NOMO-1 treated with DMSO at 0.1 percent for 48 hours (cell line): ENCODE data around the gene ASB18.

Experiments used
- DNase-seq: peaks from one replicate; lab custom pipeline; 2025; ENCODE audit not compliant: unreplicated experiment; lab: John Stamatoyannopoulos, UW

ASB18 gene

GRCh38 chr2:236164925-236165841 is 99.0 kb downstream of the ASB18 start:
- no peak for DNase-seq

- DNase-seq, result no peak
These were observed 99.8 kb downstream of the ASB18 start for GRCh38 chr2:236164201-236164924.

- DNase-seq, result no peak
These were observed 100.6 kb downstream of the ASB18 start for GRCh38 chr2:236163471-236164200.

- DNase-seq, result no peak
These were observed 101.2 kb downstream of the ASB18 start for GRCh38 chr2:236162882-236163470.

- DNase-seq, result no peak
These were observed 102.0 kb downstream of the ASB18 start for GRCh38 chr2:236162031-236162845.

GRCh38 chr2:236161531-236161930 is 102.7 kb downstream of the ASB18 start:
- no peak for DNase-seq

GRCh38 chr2:236161082-236161462 is 103.1 kb downstream of the ASB18 start:
- DNase-seq, result no peak

- DNase-seq, result no peak
These were observed 103.7 kb downstream of the ASB18 start for GRCh38 chr2:236160366-236161081.

GRCh38 chr2:236159778-236160170 is 104.4 kb downstream of the ASB18 start:
- no peak for DNase-seq

GRCh38 chr2:236158969-236159777 is 105.0 kb downstream of the ASB18 start:
- DNase-seq, result no peak

- no peak for DNase-seq
These were observed 106.2 kb downstream of the ASB18 start for GRCh38 chr2:236157815-236158498.

GRCh38 chr2:236157366-236157765 is 106.8 kb downstream of the ASB18 start:
- no peak for DNase-seq

- DNase-seq, result no peak
These were observed 107.4 kb downstream of the ASB18 start for GRCh38 chr2:236156860-236157194.

GRCh38 chr2:236156095-236156859 is 107.9 kb downstream of the ASB18 start:
- DNase-seq, result no peak

GRCh38 chr2:236155406-236155805 is 108.8 kb downstream of the ASB18 start:
- DNase-seq, result no peak

GRCh38 chr2:236146436-236146835 is 117.8 kb downstream of the ASB18 start:
- no peak for DNase-seq

- DNase-seq, result no peak
These were observed 120.4 kb downstream of the ASB18 start for GRCh38 chr2:236143811-236144210.
